Glutamatergic neuron (in vitro differentiated cells): Measurements from ENCODE around the gene APOL4. TPM values are rescaled to one million over a fixed set of nuclear protein-coding genes. Genes with fewer than 3 reads are reported as not detected.

Experiments
- total RNA-seq: library from RNA; stranded (reverse); fragmentation: NEBNext Ultra II Directional; extraction: Animal tissue kit (Norgen Biotek cat#: 25700); gene quantifications from one replicate; pipeline ENCODE4 v1.2.1, GENCODE V29; 2021; ENCODE audit not compliant: unreplicated experiment

APOL4 gene
- total RNA-seq, 1 donor from 2014 or later = not detected

Other genes starting within 250 kb of the APOL4 start
- 380 TPM for gene RBFOX2, start 173.0 kb downstream of the APOL4 start, total RNA-seq
- gene APOL3, start 41.1 kb downstream of the APOL4 start, total RNA-seq = not detected
- not detected for gene APOL2, start 37.7 kb upstream of the APOL4 start, total RNA-seq
- gene APOL1, start 51.3 kb upstream of the APOL4 start, total RNA-seq = not detected
- 122 TPM for gene MYH9, start 186.2 kb upstream of the APOL4 start, total RNA-seq